GM12891 (cell line): ENCODE measurements around the gene LEKR1.
"Not testable (repeated sequence)": the region's sequence is repeated elsewhere in the genome, so short reads cannot be mapped to it uniquely, and the experiment has no call there.

Experiments used
- DNase-seq: peaks from one replicate; pipeline ENCODE4 v3.0.0; 2011; ENCODE audit warnings: low spot score; ENCODE audit not compliant: insufficient read length
- FAIRE-seq: peaks from 2 replicates; lab custom pipeline; 2011; peaks lifted over from hg19 to GRCh38; lab: Jason Lieb, UNC
- PAX5 ChIP-seq: IDR thresholded peaks from 2 replicates; pipeline ENCODE4 v1.6.1; 2011; ENCODE audit warnings: low read length, moderate library complexity, mild to moderate bottlenecking; ENCODE audit not compliant: insufficient read depth, severe bottlenecking
- POLR2A ChIP-seq: IDR thresholded peaks from 2 replicates; pipeline ENCODE4 v1.6.1; 2011; ENCODE audit warnings: low read depth, low read length, control low read depth
- POLR2AphosphoS5 ChIP-seq: IDR thresholded peaks from 2 replicates; pipeline ENCODE4 v1.6.1; 2011; ENCODE audit warnings: low read depth, low read length, control low read depth
- POU2F2 ChIP-seq: IDR thresholded peaks from 2 replicates; pipeline ENCODE4 v1.6.1; 2011; ENCODE audit warnings: low read depth, mild to moderate bottlenecking, control low read depth, low read length, moderate library complexity
- SPI1 ChIP-seq: IDR thresholded peaks from 2 replicates; pipeline ENCODE4 v1.6.1; 2011; ENCODE audit warnings: low read depth, low read length, control low read depth
- TAF1 ChIP-seq: IDR thresholded peaks from 2 replicates; pipeline ENCODE4 v1.6.1; 2011; ENCODE audit warnings: low read depth, low read length, control low read depth

Gene LEKR1

GRCh38 chr3:156818890-156819289 is 7.3 kb upstream of the LEKR1 start:
- no peak for TF ChIP-seq POLR2A
- no peak for TF ChIP-seq POU2F2
- TF ChIP-seq TAF1 = no peak
- TF ChIP-seq PAX5 = no peak
- no peak for TF ChIP-seq SPI1
- TF ChIP-seq POLR2AphosphoS5 = no peak
- DNase-seq (no peak), FAIRE-seq (no peak)

DNA sequence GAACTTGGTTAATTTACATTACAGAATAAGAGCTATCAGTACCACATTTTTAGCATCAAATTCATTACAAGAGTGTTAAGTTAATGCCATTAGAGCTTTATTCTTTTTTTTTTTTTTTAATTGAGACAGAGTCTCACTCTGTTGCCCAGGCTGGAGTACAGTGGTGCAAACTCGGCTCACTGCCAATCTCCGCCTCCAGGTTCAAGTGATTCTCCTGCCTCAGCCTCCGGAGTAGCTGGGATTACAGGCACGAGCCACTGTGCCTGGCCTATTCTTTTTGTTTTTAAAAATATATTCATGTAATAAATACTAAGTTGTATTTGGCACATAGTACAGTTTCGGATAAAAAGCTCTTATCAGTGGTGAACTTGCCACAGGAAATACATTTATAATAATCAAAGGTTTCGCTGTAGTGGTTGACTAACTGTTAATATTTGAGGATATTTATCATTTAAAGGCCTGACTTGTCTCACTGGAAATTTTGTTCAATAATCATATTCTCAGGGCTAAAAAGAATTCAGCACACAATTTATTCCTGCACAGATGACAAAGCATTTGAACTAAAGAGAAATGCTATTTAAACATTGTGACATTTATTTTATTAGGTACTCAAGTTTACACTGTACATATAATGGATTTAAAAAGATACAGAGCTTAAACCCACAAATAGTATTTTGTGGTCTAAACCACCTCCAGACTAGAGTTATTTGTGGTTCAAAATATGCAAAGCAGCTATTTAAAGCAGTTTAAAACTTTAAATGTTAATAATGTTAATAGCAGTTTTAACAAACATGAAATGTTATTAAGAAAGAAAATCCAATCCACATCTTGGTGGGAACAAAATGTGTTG is 6.1 kb upstream of the LEKR1 start:
- TF ChIP-seq POU2F2 = no peak
- no peak for TF ChIP-seq POLR2AphosphoS5
- TF ChIP-seq SPI1 = no peak
- no peak for TF ChIP-seq TAF1
- TF ChIP-seq POLR2A = no peak
- DNase-seq = no peak
- FAIRE-seq = no peak

GRCh38 chr3:156820692-156821080 is 5.5 kb upstream of the LEKR1 start:
- TF ChIP-seq POU2F2 (no peak), TAF1 (no peak), SPI1 (no peak), POLR2AphosphoS5 (no peak), POLR2A (no peak), PAX5 (no peak)
- no peak for DNase-seq
- no peak for FAIRE-seq

DNA sequence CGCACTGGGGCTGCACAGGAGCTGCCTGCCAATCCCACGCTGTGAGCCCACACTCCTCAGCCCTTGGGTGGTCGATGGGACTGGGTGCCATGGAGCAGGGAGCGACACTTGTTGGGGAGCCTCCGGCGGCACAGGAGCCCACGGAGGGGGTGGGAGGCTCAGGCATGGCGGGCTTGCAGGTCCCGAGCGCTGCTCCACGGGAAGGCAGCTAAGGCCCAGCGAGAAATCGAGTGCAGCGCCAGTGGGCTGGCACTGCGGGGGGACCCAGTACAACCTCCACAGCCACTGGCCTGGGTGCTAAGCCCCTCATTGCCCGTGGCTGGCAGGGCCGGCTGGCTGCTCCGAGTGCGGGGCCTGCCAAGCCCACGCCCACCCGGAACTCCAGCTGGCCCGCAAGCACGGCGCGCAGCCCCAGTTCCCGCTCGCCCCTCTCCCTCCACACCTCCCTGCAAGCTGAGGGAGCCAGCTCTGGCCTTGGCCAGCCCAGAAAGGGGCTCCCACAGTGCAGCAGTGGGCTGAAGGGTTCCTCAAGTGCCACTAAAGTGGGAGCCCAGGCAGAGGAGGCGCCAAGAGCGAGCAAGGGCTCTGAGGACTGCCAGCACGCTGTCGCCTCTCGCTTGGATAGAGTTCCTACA is 3.4 kb upstream of the LEKR1 start:
- FAIRE-seq, DNase-seq: not testable (repeated sequence)

DNA sequence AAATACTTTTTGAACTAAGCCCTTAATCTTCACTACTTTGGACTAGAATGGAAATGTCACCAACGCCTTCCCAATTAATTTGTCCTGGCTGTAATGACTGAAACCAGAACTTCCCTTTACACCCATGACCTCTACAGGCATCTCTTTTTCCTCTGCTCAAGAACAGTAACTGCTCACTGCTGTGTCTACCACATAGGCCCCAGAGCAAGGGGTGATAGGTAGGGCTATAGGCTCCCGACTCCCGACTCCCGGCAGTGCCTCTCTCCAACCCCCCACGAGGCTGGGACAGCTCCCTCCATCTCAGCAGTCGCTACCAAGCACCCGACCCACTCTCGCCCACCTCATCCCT is 384 bp upstream of the LEKR1 start:
- DNase-seq (no peak), FAIRE-seq (no peak)
- TF ChIP-seq POU2F2 = no peak
- TF ChIP-seq TAF1 = no peak
- TF ChIP-seq SPI1 = no peak
- TF ChIP-seq POLR2A = 0 out of 2 replicates have a peak, but pooled peaks have one; percentile 69
- TF ChIP-seq POLR2AphosphoS5 = no peak
- no peak for TF ChIP-seq PAX5

GRCh38 chr3:156826896-156827882 is 1.0 kb downstream of the LEKR1 start:
- TF ChIP-seq TAF1 (no peak), PAX5 (no peak)
- FAIRE-seq (no peak), DNase-seq (no peak)

DNA sequence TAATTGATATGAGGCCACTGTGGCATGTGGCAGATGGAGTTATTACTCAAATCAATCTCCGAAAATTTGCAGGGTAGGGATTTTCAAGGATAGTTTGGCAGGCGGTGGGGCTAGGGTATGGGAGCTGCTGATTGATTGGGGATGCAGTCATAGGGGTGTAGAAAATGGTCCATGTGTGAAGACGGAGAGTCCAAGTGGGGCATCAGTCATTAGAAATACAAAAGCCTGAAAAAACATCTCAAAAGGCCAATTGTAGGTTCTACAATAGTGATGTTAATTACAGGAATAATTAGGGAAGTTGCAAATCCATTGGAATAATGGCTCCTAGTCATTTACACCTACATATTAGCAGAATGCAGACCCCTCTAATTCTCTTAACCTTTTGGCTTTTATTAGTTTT is 4.9 kb downstream of the LEKR1 start:
- DNase-seq = no peak
- TF ChIP-seq TAF1 (no peak), PAX5 (no peak), POLR2A (no peak), POU2F2 (no peak), POLR2AphosphoS5 (no peak), SPI1 (no peak)
- no peak for FAIRE-seq

GRCh38 chr3:156834435-156834834 is 8.3 kb downstream of the LEKR1 start:
- TF ChIP-seq POLR2A = no peak
- no peak for TF ChIP-seq SPI1
- TF ChIP-seq TAF1 = no peak
- no peak for TF ChIP-seq PAX5
- no peak for TF ChIP-seq POLR2AphosphoS5
- no peak for TF ChIP-seq POU2F2
- FAIRE-seq = no peak
- DNase-seq = no peak

DNA sequence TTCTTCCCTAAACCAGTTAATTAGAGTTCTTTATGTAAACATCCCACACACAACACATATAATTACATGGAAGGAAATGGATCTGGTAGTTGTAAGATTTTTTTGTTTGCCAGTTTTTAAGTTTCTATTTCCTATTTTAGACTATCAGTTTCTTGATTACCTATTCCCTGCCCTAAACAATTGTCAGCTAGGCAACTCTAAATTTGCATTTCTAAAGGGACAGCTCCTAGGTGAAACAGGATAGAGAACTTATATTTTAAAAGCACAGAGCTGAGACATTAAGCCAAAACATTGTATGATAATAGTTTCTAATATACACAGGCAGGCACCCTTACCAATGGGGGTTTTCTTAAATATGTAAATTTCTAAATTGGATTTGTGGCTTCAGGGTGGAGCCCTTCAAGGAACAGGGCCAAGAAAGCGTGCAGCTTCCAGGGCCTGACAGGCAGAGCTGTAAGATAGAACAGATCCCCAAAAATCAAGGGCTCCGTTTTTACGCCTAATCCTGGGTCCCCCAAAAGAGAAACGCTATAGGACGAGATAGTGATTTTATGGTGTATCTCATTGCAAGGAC is 8.9 kb downstream of the LEKR1 start:
- TF ChIP-seq POLR2A (no peak), POU2F2 (no peak), POLR2AphosphoS5 (no peak), TAF1 (no peak), PAX5 (no peak), SPI1 (no peak)
- FAIRE-seq (no peak), DNase-seq (no peak)
